NCI-H82 treated with DMSO at 0.1 percent for 48 hours (cell line): ENCODE results near the gene COPS9.

Experiments
- DNase-seq: peaks from one replicate; lab custom pipeline; 2025; ENCODE audit not compliant: unreplicated experiment; lab: John Stamatoyannopoulos, UW

Gene COPS9

DNA sequence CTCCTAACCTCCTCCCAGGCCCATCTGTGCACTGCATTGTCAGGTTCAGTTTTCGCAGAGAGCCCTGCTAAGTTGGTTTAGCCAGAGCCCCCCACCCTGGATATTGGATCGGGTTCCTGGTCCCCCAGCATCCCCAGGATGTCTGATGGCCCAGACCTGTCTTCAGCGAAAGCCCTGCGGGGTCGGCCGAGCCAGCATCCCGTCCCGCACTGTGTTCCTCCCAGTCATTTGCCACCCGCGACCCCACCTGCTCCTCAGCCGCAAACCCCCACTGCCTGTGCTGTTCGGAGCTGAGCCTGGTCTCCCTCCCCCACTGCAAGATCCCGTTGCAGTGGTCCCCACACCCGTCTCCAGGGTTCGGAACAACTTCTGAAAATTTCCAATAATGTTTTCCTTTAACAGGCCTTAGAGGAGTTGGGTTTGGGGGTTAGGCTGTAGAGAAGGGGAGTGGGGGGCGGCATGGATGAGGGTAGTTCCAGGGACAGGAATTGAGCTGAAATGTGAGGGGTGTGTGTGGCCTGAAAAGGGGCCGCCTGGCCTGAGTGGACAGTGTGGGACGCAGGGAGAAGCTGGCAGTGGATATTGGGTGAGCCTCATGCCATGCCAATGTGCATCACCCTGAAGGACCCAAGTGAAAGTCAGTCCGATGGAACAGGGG is 1.6 kb upstream of the COPS9 start:
- no peak for DNase-seq

DNA sequence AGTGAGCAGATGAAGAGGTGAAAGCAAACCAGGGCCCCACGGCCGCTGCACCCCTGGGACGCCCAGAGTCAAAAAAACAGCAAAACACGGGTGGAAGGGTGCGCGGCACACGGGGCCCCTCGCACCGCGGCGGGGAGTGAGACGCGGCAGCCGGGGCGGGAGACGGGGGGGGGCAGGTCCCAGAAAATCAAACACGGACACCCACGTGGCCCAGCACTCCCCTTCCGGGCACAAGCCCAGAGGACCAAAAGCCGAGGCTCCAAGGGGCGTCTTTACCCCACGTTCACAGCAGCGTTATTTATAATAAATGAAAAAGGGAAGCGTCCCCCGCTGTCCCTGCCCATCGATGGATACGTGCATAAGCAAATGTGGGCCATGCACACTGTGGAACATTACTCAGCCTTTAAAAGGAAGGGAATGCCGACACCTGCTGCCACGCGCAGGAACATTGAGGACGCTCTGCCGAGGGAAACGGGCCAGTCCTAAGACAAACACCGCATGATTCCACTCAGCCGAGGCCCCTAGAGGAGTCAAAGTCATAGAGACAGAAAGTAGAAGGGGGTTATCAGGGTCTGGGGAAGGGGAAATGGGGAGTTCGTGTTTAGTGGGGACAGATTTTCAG is 677 bp upstream of the COPS9 start:
- DNase-seq, result no peak

DNA sequence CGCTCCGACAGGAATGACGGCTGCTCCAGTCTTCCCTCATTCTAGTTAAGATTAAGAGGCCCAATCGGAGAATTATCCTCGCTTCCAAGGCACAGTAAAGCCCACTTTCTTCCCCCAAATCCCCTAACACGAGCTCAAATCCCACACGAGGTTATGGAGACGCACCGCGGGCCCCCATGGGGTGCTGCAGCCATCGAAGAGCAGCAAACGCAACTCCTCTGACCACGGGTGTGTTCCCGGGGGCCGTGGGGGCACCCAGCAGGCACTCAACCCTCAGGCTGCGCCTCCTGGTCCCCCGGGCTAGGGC is 446 bp downstream of the COPS9 start:
- no peak for DNase-seq

DNA sequence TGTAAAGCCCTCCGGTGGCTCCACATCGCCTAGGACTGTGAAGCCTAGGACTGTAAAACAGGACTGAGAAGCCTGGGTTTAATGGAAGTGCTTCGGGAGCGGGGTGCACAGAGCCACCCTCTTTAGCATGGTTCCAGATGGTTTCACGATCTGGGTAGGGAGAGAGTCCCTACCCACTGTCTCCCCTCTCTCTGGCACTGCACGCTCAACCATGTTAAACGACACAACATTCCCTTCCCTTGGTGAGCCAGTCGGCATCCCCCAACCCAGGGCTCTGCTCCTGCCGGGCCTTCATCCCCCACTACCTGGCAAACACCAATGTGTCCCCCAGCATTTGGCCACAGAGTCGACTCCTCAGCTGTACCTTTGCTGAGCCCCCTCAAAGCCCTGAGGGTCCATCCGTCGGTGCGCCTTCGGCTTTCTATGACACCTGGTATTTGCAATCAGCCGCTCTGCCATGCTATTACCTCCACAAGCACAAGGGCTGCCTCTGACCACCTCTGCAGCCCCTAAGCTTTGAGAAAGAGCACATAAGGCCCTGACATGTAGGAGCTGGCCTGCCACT is 1.1 kb downstream of the COPS9 start:
- no peak for DNase-seq

DNA sequence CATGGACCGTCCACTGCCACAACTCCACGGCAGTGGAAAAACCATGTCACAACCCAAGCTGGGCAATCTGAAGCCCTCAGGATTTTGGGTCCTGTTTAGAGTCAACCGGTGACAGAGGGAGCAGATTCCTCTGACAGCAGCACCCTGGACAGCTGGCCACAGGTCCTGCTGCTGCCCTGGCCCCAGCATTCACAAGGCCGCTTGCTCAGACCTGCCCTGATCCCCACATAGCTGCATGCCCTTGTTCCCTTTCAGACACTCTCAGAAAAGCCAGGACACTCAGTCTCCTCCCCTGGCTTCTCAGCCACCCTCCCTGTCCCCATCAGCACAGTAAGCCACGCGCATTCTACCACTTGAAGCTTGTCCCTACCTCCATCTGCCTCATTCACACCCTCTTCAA is 1.6 kb downstream of the COPS9 start:
- DNase-seq, result no peak

DNA sequence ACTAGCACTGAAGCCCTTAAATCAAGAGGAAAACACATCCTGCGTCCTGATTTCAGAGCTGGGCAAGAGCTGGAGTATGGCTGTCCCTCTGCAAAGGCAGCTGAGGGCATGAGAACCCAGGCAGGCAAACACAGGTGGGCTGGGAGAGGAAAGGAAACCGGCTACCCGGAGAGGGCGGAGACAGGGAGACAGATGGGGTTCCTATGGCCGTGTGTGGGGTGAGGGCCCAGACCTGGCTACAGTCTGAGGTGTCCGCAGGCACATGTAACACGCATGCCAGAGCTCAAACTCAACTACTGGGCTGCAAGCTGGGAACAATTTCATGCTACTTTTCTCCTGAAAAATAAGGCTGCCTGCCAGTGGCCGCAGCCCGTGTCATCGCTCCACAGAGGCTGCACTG is 2.7 kb downstream of the COPS9 start:
- DNase-seq, result no peak

DNA sequence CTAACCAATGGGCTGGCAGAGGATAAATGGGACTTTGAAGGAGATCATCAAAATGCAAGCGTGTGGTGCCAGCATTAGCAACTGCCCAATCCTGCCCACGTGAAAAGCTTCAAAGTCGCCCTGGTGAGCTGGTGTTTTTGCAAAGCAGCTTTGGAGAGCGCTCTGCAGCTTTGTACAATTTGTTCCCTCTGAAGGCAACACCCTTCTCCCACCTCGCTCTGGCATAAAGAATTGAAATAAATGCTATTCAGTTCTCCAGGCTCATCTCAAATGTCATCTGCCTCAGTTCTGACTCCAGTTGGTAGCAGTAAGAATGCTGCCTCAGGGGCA is 3.5 kb downstream of the COPS9 start:
- no peak for DNase-seq

DNA sequence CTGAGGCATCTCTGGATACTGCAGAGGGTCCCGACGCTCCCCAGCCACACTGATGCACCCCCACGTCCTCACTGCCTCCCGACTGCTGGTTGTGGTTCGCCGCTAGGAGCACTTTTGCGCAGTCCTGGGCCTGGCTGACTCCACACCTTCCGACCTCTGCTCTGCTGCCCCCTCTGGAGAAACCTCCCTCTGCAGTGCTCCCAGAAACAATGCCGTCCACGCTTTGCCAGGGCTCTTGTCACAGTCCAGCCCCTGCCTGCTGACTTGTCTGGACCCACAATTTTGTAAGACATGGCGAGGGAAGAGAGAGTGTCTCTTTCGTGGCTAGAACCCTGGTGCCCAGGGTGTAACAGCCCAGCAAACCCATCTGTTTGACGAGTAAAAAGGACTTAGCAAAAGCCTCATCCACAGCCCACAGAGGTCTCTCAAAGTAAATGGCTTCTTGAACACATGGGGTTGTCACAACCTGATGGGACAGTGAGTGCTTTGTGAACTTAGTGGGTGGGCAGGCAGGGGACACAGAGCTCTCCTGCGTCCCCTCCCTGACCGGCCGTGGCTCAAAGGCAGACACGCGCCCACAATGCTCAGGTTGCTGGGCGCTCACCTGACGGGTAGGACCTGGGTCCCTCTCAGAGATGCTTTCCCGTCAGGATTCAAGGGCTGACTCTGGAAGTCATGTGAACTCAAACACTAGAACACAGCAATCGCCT is 4.0 kb downstream of the COPS9 start:
- no peak for DNase-seq

DNA sequence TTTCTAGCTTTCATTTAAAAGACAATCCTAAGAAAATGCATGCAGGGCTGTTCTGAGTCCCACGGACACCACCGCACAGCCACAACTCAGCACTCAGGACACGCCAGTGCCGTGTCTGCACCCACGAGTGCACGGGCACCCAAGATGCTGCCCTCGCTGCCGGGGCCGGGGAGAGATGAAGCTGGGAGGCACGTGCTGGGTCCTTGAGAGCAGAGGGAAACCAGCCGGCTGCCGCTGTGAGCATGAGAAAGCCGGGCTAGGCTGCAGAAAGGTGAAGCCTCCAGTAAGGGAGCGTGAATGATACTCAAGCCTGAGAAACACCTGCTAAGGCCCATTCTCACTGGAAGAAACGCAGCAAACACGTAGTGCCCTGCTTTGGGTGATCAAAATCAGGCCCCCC is 4.8 kb downstream of the COPS9 start:
- no peak for DNase-seq

DNA sequence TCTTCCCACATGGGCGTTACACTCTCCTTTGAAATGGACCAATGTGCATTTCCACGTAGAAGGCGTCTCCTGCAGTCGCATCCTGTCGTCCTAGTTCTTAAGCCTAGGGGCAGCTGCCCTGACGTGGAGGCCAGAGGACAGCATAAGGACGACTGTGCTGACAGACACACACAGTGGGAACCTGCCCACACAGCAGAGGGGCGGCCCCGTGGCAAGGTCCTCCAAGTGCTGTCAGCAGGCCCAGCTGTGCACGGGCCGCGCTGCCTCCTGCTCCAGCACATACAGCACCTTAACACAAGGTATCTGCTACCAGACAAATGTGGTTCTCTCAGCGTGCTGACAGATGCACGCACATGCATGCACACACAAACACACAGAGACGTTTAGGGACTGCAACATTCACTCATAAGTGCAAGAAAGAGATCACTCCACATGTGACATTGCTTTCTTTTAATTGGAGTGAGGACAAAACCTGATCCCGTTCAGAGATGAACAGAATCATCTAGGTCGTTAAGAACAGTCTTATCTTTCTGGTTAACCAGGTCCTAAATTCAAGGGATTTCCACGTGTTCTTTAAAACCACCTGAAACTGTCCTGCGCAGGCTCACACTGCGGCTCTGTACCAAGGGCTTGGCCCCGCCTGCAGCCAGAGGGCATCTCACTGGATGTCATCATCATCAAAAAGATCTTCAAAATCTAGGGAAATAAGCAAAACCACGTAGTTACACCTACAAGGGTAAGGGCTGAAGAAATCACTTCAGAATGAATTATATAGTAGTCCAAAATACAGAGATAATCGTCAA is 5.5 kb downstream of the COPS9 start:
- DNase-seq, result no peak

DNA sequence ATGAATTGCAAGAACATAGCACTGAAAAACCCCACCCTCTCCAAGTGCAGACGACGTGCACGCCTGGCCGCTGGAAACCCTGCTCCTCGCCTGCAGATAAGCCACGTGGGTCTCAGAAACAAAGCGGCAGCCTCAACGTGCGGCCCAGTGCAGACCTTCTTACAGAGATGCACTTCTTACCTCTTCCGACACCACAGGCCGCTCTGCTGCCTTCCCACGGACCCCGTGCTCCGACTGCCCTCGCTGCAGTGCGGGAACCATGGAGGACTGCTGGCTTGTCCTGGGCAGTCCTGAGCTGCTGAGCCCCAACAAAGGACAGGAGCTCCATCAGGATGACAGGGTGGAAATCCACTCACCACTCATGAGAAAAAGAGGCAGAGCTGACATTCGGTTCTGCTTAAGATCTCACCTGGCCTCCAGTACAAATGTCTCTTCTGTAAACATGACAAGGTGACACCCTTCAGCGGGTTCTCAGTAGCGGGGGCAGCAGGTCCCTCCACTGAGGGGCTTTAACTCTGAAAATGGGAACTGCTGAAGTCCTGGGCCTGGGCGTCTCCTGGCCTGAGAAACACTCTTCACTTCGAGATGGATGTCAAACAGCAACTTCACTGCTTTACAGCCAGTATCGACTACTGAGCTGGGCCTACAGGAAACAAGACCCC is 6.2 kb downstream of the COPS9 start:
- DNase-seq, result no peak

DNA sequence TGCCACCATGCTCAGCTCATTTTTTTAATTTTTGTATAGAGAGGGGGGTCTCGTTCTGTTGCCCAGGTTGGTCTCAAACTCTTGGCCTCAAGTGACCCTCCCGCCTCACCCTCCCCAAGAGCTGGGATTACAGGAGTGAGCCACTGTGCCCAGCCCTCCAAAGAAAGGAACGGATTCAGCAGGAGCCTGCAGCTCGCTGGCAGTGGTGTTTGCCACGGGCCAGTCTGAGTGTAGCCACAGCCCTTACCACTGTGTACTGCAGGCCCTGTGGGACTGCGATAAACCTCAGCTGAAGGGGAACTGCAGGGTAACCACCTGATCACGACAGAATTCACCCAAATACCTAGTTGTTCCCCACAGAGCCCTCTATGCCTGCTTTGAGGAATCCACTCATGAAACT is 6.8 kb downstream of the COPS9 start:
- DNase-seq, result no peak

DNA sequence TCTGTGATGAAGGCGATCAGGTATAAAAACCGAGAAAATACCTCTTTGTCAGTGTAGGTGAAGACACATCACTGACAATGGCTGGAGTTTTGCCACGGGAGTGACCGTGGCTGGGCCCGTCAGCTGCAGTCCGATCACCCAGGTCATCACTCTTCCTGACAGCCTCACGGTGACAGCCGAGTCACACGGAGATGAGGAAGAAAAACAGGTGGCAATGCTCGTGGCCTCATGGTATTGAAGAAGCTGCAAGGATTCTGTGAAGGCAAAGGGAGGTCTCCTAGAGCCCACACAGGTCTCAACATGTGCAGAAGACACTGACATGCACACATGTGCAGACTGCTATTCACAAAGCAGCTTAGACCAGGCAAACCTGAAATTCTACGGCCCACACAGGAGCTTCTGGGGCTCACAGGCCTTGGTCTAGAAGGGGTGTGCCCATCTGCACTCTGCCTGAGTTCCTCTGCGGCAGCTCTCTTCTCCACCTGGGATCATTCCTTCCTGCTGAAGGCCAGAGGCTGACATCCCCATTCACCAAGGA is 7.4 kb downstream of the COPS9 start:
- DNase-seq, result no peak

DNA sequence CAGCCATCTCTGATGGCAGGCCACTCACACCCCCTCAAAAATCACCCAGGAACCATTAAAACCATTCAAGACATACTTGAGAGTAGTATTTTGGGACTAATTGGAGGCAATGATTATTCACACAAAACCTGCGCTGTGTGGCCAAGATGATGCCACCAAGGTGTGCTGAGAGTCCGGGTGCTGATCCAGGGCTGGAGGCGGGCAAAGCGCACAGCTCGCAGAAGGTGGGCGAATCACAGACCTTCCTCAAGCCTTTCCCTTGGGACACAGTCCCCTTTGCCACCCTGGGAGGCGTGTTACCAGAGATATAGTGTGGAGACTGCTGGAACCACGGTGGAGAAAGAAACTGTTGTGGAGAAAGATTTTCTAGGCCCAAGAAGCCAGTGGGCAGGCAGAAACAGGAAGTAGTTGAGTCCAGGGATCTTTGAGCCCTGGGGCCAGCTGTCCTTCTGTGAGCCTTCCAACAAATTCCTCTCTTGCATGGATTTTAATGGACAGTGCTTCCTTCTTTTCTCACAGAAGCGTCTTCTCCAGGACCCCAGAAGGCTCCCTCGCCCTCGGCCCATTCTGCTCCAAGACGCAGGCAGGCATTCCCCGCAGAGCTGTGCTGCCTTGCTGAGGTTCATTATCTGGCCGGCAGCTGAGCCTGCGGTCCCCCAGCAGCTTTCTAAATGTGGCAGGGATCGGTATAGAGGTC is 8.0 kb downstream of the COPS9 start:
- DNase-seq, result no peak

DNA sequence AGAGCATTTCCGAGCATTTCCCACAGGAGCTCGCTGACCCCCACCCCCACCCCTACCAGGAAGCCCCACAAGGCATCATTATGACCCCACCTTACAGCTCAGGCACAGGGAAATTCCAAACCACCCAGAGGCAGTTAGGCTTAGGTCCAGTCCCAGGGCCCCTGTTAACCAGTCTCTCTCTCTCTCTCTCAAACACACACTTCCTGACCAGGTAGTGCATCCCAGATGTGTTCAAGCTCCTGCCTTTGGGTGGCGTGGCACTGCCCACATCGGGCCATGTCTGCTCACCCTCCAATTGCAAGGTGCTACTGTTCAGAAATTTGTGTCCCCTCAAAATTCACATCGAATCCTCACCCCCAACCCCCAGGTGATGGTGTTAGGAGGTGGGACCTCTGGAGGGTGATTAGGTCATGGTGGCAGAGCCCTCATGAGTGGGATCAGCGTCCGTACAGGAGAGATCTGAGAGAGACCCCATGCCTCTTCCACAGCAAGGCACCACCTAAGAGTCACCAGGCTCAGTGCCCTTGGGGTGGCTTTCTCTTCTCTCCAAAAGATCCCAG is 8.8 kb downstream of the COPS9 start:
- DNase-seq, result no peak

DNA sequence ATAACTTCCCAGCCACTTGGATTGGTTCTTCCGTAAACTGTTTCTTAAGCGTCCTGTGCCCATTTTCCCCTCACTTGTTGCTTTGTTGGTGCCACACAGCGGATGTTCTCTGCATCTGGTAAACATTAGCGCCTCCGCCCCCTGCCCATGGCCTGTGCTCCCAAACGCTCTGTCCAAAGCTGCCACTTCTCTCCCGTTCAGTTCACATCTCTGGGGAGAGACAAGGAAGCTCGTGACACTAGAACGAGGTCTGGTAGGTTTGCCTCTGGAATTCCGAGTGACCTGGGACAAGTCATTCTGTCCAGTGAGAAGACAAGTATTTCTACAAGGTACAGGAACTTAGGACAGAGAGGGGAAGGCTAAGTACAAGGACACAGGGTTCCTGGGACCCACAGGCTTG is 9.4 kb downstream of the COPS9 start:
- DNase-seq, result no peak

DNA sequence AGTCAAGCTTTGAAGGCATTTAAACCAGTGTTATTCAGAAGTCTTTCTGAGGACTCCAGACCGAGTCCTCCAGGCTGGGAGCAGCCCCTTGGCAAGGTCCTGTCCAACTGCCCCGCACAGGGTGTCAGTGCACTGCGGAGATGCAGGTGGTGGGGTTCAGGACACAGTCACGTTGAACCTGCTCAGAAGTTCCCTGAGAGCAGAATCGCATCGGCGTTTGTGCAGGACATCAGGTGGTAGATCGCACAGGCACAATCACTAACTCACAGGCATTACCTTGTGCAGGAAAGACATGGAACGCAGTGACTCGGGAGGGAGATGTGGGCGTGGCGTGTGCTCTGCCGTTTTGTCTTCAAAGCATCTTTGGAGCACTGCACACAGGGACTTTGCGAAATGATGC is 10.4 kb downstream of the COPS9 start:
- no peak for DNase-seq

DNA sequence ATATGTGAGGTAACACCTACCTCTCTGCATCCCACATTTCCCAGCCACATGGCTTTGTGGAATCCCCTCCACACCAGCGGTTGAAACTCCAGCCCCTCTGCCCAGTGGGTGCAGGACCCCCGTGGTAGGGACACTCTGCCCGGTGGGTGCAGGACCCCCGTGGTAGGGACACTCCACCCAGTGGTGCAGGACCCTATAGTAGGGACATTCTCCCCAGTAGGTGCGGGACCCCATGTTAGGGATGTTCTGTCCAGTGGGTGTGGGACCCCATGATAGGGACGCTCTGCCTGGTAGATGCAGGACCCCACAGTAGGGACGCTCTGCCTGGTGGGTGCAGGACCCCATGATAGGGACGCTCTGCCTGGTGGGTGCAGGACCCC is 11.5 kb downstream of the COPS9 start:
- no peak for DNase-seq

DNA sequence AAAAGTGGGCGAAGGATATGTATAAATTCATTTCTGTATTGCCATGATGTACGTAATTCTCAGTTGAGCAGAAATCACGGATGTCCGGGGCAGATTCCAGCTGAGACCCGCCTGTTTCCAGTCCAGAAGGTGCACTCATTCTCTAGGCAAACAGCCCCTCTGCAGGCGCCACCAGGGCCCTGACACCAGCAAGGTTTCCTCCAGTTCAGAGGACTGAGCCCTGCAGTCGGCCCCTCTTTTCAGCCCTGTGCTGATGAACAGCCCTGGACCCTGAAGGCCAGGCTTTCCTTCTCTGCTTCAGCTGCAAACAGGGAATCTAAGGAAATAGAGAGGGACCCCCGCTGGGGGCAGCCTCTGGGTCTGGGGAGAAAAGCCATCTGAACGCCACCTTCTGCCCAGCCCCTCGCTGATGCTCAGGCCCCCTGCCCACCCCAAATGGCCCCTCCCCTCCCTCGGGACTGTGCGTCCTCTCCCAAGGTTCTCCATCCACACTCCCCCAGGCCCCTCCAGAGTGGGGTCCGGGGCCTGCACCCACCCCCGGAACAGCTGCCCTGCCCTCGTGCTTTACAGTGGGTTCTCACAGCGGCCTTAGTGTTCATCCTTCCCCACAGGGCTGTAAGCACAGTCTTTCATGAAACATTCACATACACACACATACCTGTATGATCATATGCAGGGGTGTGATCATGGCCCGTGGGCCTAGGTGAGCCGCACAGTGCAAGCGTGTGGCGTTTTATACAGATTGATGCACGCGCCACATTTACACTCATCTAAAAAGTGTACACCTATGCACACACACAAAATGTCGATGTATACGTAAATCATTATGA is 12.1 kb downstream of the COPS9 start:
- no peak for DNase-seq
